ENCODE measurements around the gene LTBP2.

Gene LTBP2

GRCh38 chr14:74526854-74527585 lies 85.0 kb downstream of the LTBP2 start:
- peak; percentile 48 for DNase-seq (ENCODE audit: low read depth in 1 of 2, low spot score in 1 of 2)
- in situ Hi-C loops (cut with HindIII; ENCODE audit: low pct_unique_long_range_greater_than_20kb, low sequenced_read_pairs): no loop called here
- TF ChIP-seq JUND (IDR thresholded peaks at IDR 0.05; ENCODE audit: low read depth): no peak

GRCh38 chr14:74525361-74525851 lies 86.6 kb downstream of the LTBP2 start:
- no peak for DNase-seq (ENCODE audit: low read depth in 1 of 2, low spot score in 1 of 2)
- in situ Hi-C loops (cut with HindIII; ENCODE audit: low pct_unique_long_range_greater_than_20kb, low sequenced_read_pairs): no loop called here
- TF ChIP-seq JUND (IDR thresholded peaks at IDR 0.05; ENCODE audit: low read depth): no peak

GRCh38 chr14:74524812-74525135 lies 87.3 kb downstream of the LTBP2 start:
- DNase-seq (ENCODE audit: low read depth in 1 of 2, low spot score in 1 of 2): no peak
- in situ Hi-C loops (cut with HindIII; ENCODE audit: low pct_unique_long_range_greater_than_20kb, low sequenced_read_pairs): no loop called here
- no peak for TF ChIP-seq JUND (IDR thresholded peaks at IDR 0.05; ENCODE audit: low read depth)

GRCh38 chr14:74524076-74524811 lies 87.8 kb downstream of the LTBP2 start:
- DNase-seq (ENCODE audit: low read depth in 1 of 2, low spot score in 1 of 2): no peak
- in situ Hi-C loops (cut with HindIII; ENCODE audit: low pct_unique_long_range_greater_than_20kb, low sequenced_read_pairs): no loop called here
- TF ChIP-seq JUND (IDR thresholded peaks at IDR 0.05; ENCODE audit: low read depth): no peak

- TF ChIP-seq JUND (IDR thresholded peaks at IDR 0.05; ENCODE audit: low read depth): no peak
- DNase-seq (ENCODE audit: low read depth in 1 of 2, low spot score in 1 of 2): no peak
- in situ Hi-C loops (cut with HindIII; ENCODE audit: low pct_unique_long_range_greater_than_20kb, low sequenced_read_pairs): no loop called here
Measured at GRCh38 chr14:74522740-74523139, 89.3 kb downstream of the LTBP2 start.

- no peak for DNase-seq (ENCODE audit: low read depth in 1 of 2, low spot score in 1 of 2)
- in situ Hi-C loops (cut with HindIII; ENCODE audit: low pct_unique_long_range_greater_than_20kb, low sequenced_read_pairs): no loop called here
- no peak for TF ChIP-seq JUND (IDR thresholded peaks at IDR 0.05; ENCODE audit: low read depth)
Measured at GRCh38 chr14:74521756-74522155, 90.3 kb downstream of the LTBP2 start.

- in situ Hi-C loops (cut with HindIII; ENCODE audit: low pct_unique_long_range_greater_than_20kb, low sequenced_read_pairs): no loop called here
- no peak for TF ChIP-seq JUND (IDR thresholded peaks at IDR 0.05; ENCODE audit: low read depth)
- DNase-seq (ENCODE audit: low read depth in 1 of 2, low spot score in 1 of 2): no peak
Measured at GRCh38 chr14:74519316-74520074, 92.5 kb downstream of the LTBP2 start.

- no peak for TF ChIP-seq JUND (IDR thresholded peaks at IDR 0.05; ENCODE audit: low read depth)
- DNase-seq (ENCODE audit: low read depth in 1 of 2, low spot score in 1 of 2): no peak
- in situ Hi-C loops (cut with HindIII; ENCODE audit: low pct_unique_long_range_greater_than_20kb, low sequenced_read_pairs): no loop called here
Measured at GRCh38 chr14:74518221-74518620, 93.8 kb downstream of the LTBP2 start.

GRCh38 chr14:74517731-74518130 lies 94.3 kb downstream of the LTBP2 start:
- no peak for DNase-seq (ENCODE audit: low read depth in 1 of 2, low spot score in 1 of 2)
- in situ Hi-C loops (cut with HindIII; ENCODE audit: low pct_unique_long_range_greater_than_20kb, low sequenced_read_pairs): no loop called here
- no peak for TF ChIP-seq JUND (IDR thresholded peaks at IDR 0.05; ENCODE audit: low read depth)

- TF ChIP-seq JUND (IDR thresholded peaks at IDR 0.05; ENCODE audit: low read depth): no peak
- in situ Hi-C loops (cut with HindIII; ENCODE audit: low pct_unique_long_range_greater_than_20kb, low sequenced_read_pairs): no loop called here
- DNase-seq (ENCODE audit: low read depth in 1 of 2, low spot score in 1 of 2): no peak
Measured at GRCh38 chr14:74516451-74517160, 95.4 kb downstream of the LTBP2 start.

- DNase-seq (ENCODE audit: low read depth in 1 of 2, low spot score in 1 of 2): no peak
- no peak for TF ChIP-seq JUND (IDR thresholded peaks at IDR 0.05; ENCODE audit: low read depth)
- in situ Hi-C loops (cut with HindIII; ENCODE audit: low pct_unique_long_range_greater_than_20kb, low sequenced_read_pairs): no loop called here
Measured at GRCh38 chr14:74515891-74516412, 96.1 kb downstream of the LTBP2 start.

GRCh38 chr14:74514471-74514941 lies 97.5 kb downstream of the LTBP2 start:
- no peak for DNase-seq (ENCODE audit: low read depth in 1 of 2, low spot score in 1 of 2)
- in situ Hi-C loops (cut with HindIII; ENCODE audit: low pct_unique_long_range_greater_than_20kb, low sequenced_read_pairs): no loop called here
- TF ChIP-seq JUND (IDR thresholded peaks at IDR 0.05; ENCODE audit: low read depth): no peak

Measured in T47D (cell line).